ENCODE results near the gene PHC2. TPM values are rescaled to one million over a fixed set of nuclear protein-coding genes. Genes with fewer than 3 reads are reported as not detected.

Gene PHC2
- polyA plus RNA-seq, 1 donor (not counting 4 experiments of a cell fraction or from before 2014, with no cell fraction given): 51.7 TPM

GRCh38 chr1:33316601-33317000 is 114.3 kb downstream of the PHC2 start:
- Histone ChIP-seq H3K9me3 (ENCODE audit: control insufficient read depth, low read depth, low read length) (no peaks in the 10 kb centered on the region), H4K20me1 (ENCODE audit: control insufficient read depth, extremely low read depth, insufficient read depth, low read length) (no peaks in the 10 kb centered on the region)
- FAIRE-seq: no peak

GRCh38 chr1:33314416-33314815 is 116.5 kb downstream of the PHC2 start:
- dilution Hi-C loops (cut with MboI; ENCODE audit: extremely low pct_ligation_motif_present, low sequenced_read_pairs): no loop called here
- Histone ChIP-seq H3K4me3 (ENCODE audit: control insufficient read depth in 2 of 3, extremely low read depth in 1 of 3, insufficient read depth in 2 of 3, low read depth in 1 of 3, low read length in 3 of 3) (no peak overlapping the region), H4K20me1 (ENCODE audit: control insufficient read depth, extremely low read depth, insufficient read depth, low read length) (no peaks in the 10 kb centered on the region), H3K4me1 (ENCODE audit: control insufficient read depth, extremely low read depth, insufficient read depth, low read length) (no peaks in the 10 kb centered on the region), H3K27ac (ENCODE audit: control insufficient read depth, insufficient read depth, low read length) (no peak overlapping the region), H2AFZ (ENCODE audit: control insufficient read depth, low read length) (no peak overlapping the region), H3K4me2 (ENCODE audit: control insufficient read depth, extremely low read depth, insufficient read depth, low read depth, low read length) (no peak overlapping the region), H3K9me1 (ENCODE audit: control insufficient read depth, extremely low read depth, insufficient read depth, low read length) (no peaks in the 10 kb centered on the region), H3K9me3 (ENCODE audit: control insufficient read depth, low read depth, low read length) (no peaks in the 10 kb centered on the region), H3K79me2 (ENCODE audit: control insufficient read depth, insufficient read depth, low read length) (no peaks in the 10 kb centered on the region), H3K9ac (ENCODE audit: control insufficient read depth, extremely low read depth, insufficient read depth, low read length) (no peak overlapping the region), H3K27me3 (ENCODE audit: control insufficient read depth, extremely low read depth, insufficient read depth, low read length) (no peaks in the 10 kb centered on the region), H3K36me3 (ENCODE audit: control insufficient read depth in 2 of 2, extremely low read depth in 1 of 2, insufficient read depth in 2 of 2, low read length in 2 of 2) (no peaks in the 10 kb centered on the region)
- TF ChIP-seq EZH2 (IDR thresholded peaks at IDR 0.05; ENCODE audit: low read length): no peak
- no peak for TF ChIP-seq CTCF (optimal IDR thresholded peaks at IDR 0.05 in 1 of 3, IDR thresholded peaks at IDR 0.05 in 1 of 3, conservative IDR thresholded peaks at IDR 0.05 in 1 of 3; ENCODE audit: extremely low read depth in 1 of 3, insufficient read depth in 2 of 3, low read length in 3 of 3)
- no peak for DNase-seq (ENCODE audit: low read depth, low spot score)
- FAIRE-seq: no peak

More at GRCh38 chr1:33316601-33317000, 114.3 kb downstream of the PHC2 start:
- DNase-seq (ENCODE audit: low read depth, low spot score): no peak
- no peak overlapping the region for H3K4me2 ChIP-seq (ENCODE audit: control insufficient read depth, extremely low read depth, insufficient read depth, low read depth, low read length)
- no peak overlapping the region for H3K27ac ChIP-seq (ENCODE audit: control insufficient read depth, insufficient read depth, low read length)
- no peak for TF ChIP-seq EZH2 (IDR thresholded peaks at IDR 0.05; ENCODE audit: low read length)
- no peak for TF ChIP-seq CTCF (optimal IDR thresholded peaks at IDR 0.05 in 1 of 3, IDR thresholded peaks at IDR 0.05 in 1 of 3, conservative IDR thresholded peaks at IDR 0.05 in 1 of 3; ENCODE audit: extremely low read depth in 1 of 3, insufficient read depth in 2 of 3, low read length in 3 of 3)
- H3K79me2 ChIP-seq (ENCODE audit: control insufficient read depth, insufficient read depth, low read length): no peaks in the 10 kb centered on the region
- H3K9ac ChIP-seq (ENCODE audit: control insufficient read depth, extremely low read depth, insufficient read depth, low read length): no peak overlapping the region
- dilution Hi-C loops (cut with MboI; ENCODE audit: extremely low pct_ligation_motif_present, low sequenced_read_pairs): no loop called here
- no peak overlapping the region for H3K4me3 ChIP-seq (ENCODE audit: control insufficient read depth in 2 of 3, extremely low read depth in 1 of 3, insufficient read depth in 2 of 3, low read depth in 1 of 3, low read length in 3 of 3)
- H3K9me1 ChIP-seq (ENCODE audit: control insufficient read depth, extremely low read depth, insufficient read depth, low read length): no peaks in the 10 kb centered on the region
- H2AFZ ChIP-seq (ENCODE audit: control insufficient read depth, low read length): no peak overlapping the region
- H3K36me3 ChIP-seq (ENCODE audit: control insufficient read depth in 2 of 2, extremely low read depth in 1 of 2, insufficient read depth in 2 of 2, low read length in 2 of 2): no peaks in the 10 kb centered on the region
- no peaks in the 10 kb centered on the region for H3K27me3 ChIP-seq (ENCODE audit: control insufficient read depth, extremely low read depth, insufficient read depth, low read length)
- H3K4me1 ChIP-seq (ENCODE audit: control insufficient read depth, extremely low read depth, insufficient read depth, low read length): no peaks in the 10 kb centered on the region
